ENCODE results near the gene CPZ. TPM values are rescaled to one million over a fixed set of nuclear protein-coding genes. Genes with fewer than 3 reads are reported as not detected.
A peak's percentile ranks its signal among the peaks of the same experiment; 100 is the strongest.
"Not testable (repeated sequence)": the region's sequence is repeated elsewhere in the genome, so short reads cannot be mapped to it uniquely, and the experiment has no call there.

CPZ gene
- total and polyA plus RNA-seq, 10 of the 15 experiments (the other 5 are each of a cell fraction or from before 2014, with no cell fraction given) = not detected

DNA sequence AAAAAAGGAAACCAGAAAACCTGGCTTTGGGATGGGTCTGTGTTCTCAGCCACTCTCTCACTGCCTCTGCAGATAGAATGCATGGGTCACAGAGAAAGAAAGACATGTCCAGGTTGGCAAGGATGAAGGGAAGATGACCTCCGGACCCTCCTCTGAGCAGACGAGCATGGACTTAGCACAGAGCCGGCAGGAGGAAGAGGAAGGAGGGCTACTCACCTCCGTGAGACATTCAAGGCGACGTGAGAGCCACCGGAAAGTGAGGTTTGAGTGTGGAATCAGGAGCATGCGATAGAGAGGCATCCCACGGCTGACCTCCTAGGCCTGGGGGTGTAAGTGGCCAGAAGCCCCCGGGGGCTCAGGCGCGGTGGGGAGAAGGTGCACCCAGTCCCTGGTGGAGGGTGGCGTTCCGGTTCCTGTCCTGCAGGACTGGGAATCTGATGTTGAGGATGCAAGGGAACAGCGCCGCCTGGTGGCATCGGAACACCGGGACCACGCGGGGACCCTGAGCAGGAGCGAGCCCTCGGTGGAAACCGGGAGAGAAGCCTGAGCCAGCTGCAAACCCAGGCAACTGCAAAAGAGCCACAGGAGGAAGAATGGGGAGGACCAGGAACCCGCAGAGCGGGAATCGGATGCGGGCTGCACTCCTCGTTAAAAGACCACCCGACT lies 37.8 kb downstream of the CPZ start:
- WGBS (ENCODE audit: insufficient coverage, insufficient replicate concordance, low lambda C conversion rate, missing lambda C conversion rate) = no CpG with 5 or more reads among the region's 29 CpGs
- H3K9me3 ChIP-seq (replicated peaks; ENCODE audit: control insufficient read depth, insufficient read depth, low read length); H3K4me2 ChIP-seq (ENCODE audit: control insufficient read depth, insufficient read depth); RAD21 ChIA-PET (ENCODE audit: unreplicated experiment); SMC1A ChIA-PET (ENCODE audit: uncharacterized antibody, unreplicated experiment); H2AFZ ChIP-seq (ENCODE audit: control insufficient read depth, low read depth, low read length); FAIRE-seq; intact Hi-C loops (cut with micrococcal nuclease; ENCODE audit: unreplicated experiment); H3K27ac ChIP-seq (ENCODE audit: control insufficient read depth, insufficient read depth); BruUV-seq (replicated peaks); H3K4me1 ChIP-seq (ENCODE audit: control insufficient read depth, insufficient read depth, low read length); POLR2A ChIA-PET; H3K36me3 ChIP-seq (ENCODE audit: control insufficient read depth in 2 of 2, insufficient read depth in 2 of 2, low read length in 1 of 2); H3K27me3 ChIP-seq (replicated peaks in 1 of 2; ENCODE audit: control insufficient read depth in 2 of 2, insufficient read depth in 2 of 2, low read length in 1 of 2); DNase-seq (ENCODE audit: low read depth, low spot score); H3K4me3 ChIP-seq; in situ Hi-C loops (cut with MboI); H3K79me2 ChIP-seq (ENCODE audit: control insufficient read depth, insufficient read depth, low read length); H3K9ac ChIP-seq (ENCODE audit: control insufficient read depth, insufficient read depth, low read length); H4K20me1 ChIP-seq (ENCODE audit: control insufficient read depth, insufficient read depth); CTCF ChIA-PET: not testable (repeated sequence)
- peak; percentile 49; the same call in 2 of the 3 replicates for ATAC-seq

DNA sequence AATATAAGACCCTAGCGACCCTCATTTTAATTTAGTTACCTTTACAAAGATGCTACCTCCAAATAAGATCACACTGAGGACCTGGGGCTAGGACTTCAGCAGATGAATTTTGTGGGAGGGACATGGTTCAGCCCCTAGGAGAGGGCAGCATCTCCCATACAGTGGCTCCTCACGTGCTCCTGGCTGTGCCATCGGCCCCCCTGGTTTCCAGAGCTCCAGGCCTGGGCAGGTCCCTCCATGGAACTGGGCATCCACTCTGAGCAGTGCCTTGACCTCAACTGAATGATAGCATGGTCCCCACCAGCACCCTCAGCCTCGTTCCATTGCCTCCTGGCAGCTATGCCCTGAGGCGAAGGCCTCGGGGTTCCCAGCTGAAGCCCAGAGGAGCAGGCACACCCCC lies 39.3 kb downstream of the CPZ start:
- POLR2A ChIA-PET; H2AFZ ChIP-seq (ENCODE audit: control insufficient read depth, low read depth, low read length); H3K4me2 ChIP-seq (ENCODE audit: control insufficient read depth, insufficient read depth); SMC1A ChIA-PET (ENCODE audit: uncharacterized antibody, unreplicated experiment); H3K4me3 ChIP-seq; FAIRE-seq; BruUV-seq (replicated peaks); ATAC-seq; H4K20me1 ChIP-seq (ENCODE audit: control insufficient read depth, insufficient read depth); RAD21 ChIA-PET (ENCODE audit: unreplicated experiment); H3K36me3 ChIP-seq (ENCODE audit: control insufficient read depth in 2 of 2, insufficient read depth in 2 of 2, low read length in 1 of 2); CTCF ChIA-PET; H3K9me3 ChIP-seq (replicated peaks; ENCODE audit: control insufficient read depth, insufficient read depth, low read length); H3K27ac ChIP-seq (ENCODE audit: control insufficient read depth, insufficient read depth); H3K79me2 ChIP-seq (ENCODE audit: control insufficient read depth, insufficient read depth, low read length); H3K4me1 ChIP-seq (ENCODE audit: control insufficient read depth, insufficient read depth, low read length); DNase-seq (ENCODE audit: low read depth, low spot score); intact Hi-C loops (cut with micrococcal nuclease; ENCODE audit: unreplicated experiment); H3K27me3 ChIP-seq (replicated peaks in 1 of 2; ENCODE audit: control insufficient read depth in 2 of 2, insufficient read depth in 2 of 2, low read length in 1 of 2); in situ Hi-C loops (cut with MboI); H3K9ac ChIP-seq (ENCODE audit: control insufficient read depth, insufficient read depth, low read length): not testable (repeated sequence)
- 3% methylated on average over 2 of the region's 6 CpGs for WGBS (ENCODE audit: insufficient coverage, insufficient replicate concordance, low lambda C conversion rate, missing lambda C conversion rate)

DNA sequence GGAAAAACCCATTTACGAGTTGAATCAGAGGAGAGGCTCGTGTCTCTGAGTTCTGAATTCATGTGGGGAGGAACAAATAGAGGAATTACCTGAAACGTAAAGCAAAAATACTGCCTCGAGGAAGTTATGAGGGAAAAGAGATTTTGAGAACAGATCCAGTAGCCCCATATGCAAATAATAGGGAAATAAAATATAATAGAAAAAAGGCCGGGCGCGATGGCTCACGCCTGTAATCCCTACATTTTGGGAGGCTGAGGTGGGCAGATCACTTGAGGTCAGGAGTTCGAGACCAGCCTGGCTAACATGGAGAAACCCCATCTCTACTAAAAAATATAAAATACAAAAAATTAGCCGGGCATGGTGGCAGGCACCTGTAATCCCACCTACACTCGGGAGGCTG lies 42.2 kb downstream of the CPZ start:
- H4K20me1 ChIP-seq (ENCODE audit: control insufficient read depth, insufficient read depth); RAD21 ChIA-PET (ENCODE audit: unreplicated experiment); in situ Hi-C loops (cut with MboI); H3K79me2 ChIP-seq (ENCODE audit: control insufficient read depth, insufficient read depth, low read length); H2AFZ ChIP-seq (ENCODE audit: control insufficient read depth, low read depth, low read length); H3K9me3 ChIP-seq (replicated peaks; ENCODE audit: control insufficient read depth, insufficient read depth, low read length); H3K27me3 ChIP-seq (replicated peaks in 1 of 2; ENCODE audit: control insufficient read depth in 2 of 2, insufficient read depth in 2 of 2, low read length in 1 of 2); CTCF ChIA-PET; FAIRE-seq; intact Hi-C loops (cut with micrococcal nuclease; ENCODE audit: unreplicated experiment); DNase-seq (ENCODE audit: low read depth, low spot score); ATAC-seq; H3K9ac ChIP-seq (ENCODE audit: control insufficient read depth, insufficient read depth, low read length); H3K4me2 ChIP-seq (ENCODE audit: control insufficient read depth, insufficient read depth); H3K27ac ChIP-seq (ENCODE audit: control insufficient read depth, insufficient read depth); H3K36me3 ChIP-seq (ENCODE audit: control insufficient read depth in 2 of 2, insufficient read depth in 2 of 2, low read length in 1 of 2); H3K4me1 ChIP-seq (ENCODE audit: control insufficient read depth, insufficient read depth, low read length); H3K4me3 ChIP-seq; POLR2A ChIA-PET; SMC1A ChIA-PET (ENCODE audit: uncharacterized antibody, unreplicated experiment); BruUV-seq (replicated peaks): not testable (repeated sequence)
- 13% methylated on average over 6 of the region's 11 CpGs for WGBS (ENCODE audit: insufficient coverage, insufficient replicate concordance, low lambda C conversion rate, missing lambda C conversion rate)

DNA sequence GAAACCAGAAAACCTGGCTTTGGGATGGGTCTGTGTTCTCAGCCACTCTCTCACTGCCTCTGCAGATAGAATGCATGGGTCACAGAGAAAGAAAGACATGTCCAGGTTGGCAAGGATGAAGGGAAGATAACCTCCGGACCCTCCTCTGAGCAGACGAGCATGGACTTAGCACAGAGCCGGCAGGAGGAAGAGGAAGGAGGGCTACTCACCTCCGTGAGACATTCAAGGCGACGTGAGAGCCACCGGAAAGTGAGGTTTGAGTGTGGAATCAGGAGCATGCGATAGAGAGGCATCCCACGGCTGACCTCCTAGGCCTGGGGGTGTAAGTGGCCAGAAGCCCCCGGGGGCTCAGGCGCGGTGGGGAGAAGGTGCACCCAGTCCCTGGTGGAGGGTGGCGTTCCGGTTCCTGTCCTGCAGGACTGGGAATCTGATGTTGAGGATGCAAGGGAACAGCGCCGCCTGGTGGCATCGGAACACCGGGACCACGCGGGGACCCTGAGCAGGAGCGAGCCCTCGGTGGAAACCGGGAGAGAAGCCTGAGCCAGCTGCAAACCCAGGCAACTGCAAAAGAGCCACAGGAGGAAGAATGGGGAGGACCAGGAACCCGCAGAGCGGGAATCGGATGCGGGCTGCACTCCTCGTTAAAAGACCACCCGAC lies 43.5 kb downstream of the CPZ start:
- CTCF ChIA-PET; H3K79me2 ChIP-seq (ENCODE audit: control insufficient read depth, insufficient read depth, low read length); POLR2A ChIA-PET; H3K9me3 ChIP-seq (replicated peaks; ENCODE audit: control insufficient read depth, insufficient read depth, low read length); SMC1A ChIA-PET (ENCODE audit: uncharacterized antibody, unreplicated experiment); H3K9ac ChIP-seq (ENCODE audit: control insufficient read depth, insufficient read depth, low read length); H3K4me3 ChIP-seq; in situ Hi-C loops (cut with MboI); H2AFZ ChIP-seq (ENCODE audit: control insufficient read depth, low read depth, low read length); BruUV-seq (replicated peaks); FAIRE-seq; DNase-seq (ENCODE audit: low read depth, low spot score); H3K4me1 ChIP-seq (ENCODE audit: control insufficient read depth, insufficient read depth, low read length); intact Hi-C loops (cut with micrococcal nuclease; ENCODE audit: unreplicated experiment); H3K27ac ChIP-seq (ENCODE audit: control insufficient read depth, insufficient read depth); RAD21 ChIA-PET (ENCODE audit: unreplicated experiment); H4K20me1 ChIP-seq (ENCODE audit: control insufficient read depth, insufficient read depth); H3K27me3 ChIP-seq (replicated peaks in 1 of 2; ENCODE audit: control insufficient read depth in 2 of 2, insufficient read depth in 2 of 2, low read length in 1 of 2); H3K36me3 ChIP-seq (ENCODE audit: control insufficient read depth in 2 of 2, insufficient read depth in 2 of 2, low read length in 1 of 2); H3K4me2 ChIP-seq (ENCODE audit: control insufficient read depth, insufficient read depth): not testable (repeated sequence)
- ATAC-seq = peak; percentile 47; the same call in 2 of the 3 replicates
- no CpG with 5 or more reads among the region's 29 CpGs for WGBS (ENCODE audit: insufficient coverage, insufficient replicate concordance, low lambda C conversion rate, missing lambda C conversion rate)

Data from GM12878 (cell line).